Measurements from ENCODE around the gene LSAMP.

The LSAMP gene

DNA sequence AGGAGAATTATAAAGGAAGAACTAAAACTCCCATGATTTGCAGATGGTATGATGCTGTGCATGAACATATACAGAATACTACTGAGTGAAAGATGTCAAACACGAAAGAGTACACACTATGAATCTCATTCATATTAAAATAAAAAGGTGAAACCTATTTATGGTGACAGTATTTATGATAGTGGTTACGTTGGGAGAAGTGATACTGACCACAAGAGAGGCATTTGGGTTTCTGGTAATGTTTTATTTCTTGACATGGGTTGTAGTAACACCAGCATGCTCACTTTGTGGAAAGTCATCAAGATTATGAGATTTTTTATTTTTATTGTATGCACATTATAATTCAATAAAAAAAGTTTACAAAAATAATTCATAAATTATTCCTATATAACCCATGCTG is 498.0 kb downstream of the LSAMP start:
- no peak for TF ChIP-seq CTCF (conservative IDR thresholded peaks at IDR 0.05; ENCODE audit: low read depth, low read length)
- no peak for DNase-seq (ENCODE audit: low read depth)
- H3K4me3 ChIP-seq (ENCODE audit: low read length), result no peak overlapping the region

GRCh38 chr3:115943579-115943978 is 501.7 kb downstream of the LSAMP start:
- TF ChIP-seq CTCF (conservative IDR thresholded peaks at IDR 0.05; ENCODE audit: low read depth, low read length), result no peak
- no peak for DNase-seq (ENCODE audit: low read depth)
- H3K4me3 ChIP-seq (ENCODE audit: low read length), result no peak overlapping the region

DNA sequence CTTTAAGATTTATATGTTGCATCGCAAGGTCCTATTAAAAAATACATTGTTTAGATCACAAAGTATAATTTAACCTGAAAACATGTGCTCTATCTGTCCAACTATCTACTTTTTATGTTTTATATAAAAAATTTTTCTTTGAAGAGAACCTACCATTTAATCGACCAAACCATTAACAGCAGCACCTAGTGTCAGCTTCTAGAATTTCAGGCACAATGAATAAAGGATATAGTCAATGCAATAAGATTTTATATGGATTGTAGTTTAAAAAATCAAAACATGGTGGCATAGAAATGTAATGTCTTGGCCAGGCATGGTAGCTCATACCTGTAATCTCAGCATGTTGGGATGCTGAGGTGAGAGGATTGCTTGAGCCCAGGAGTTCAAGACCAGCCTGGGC is 508.2 kb downstream of the LSAMP start:
- TF ChIP-seq CTCF (conservative IDR thresholded peaks at IDR 0.05; ENCODE audit: low read depth, low read length), result peak; percentile 57
- no peak overlapping the region for H3K4me3 ChIP-seq (ENCODE audit: low read length)
- DNase-seq (ENCODE audit: low read depth), result no peak

- no peak overlapping the region for H3K4me3 ChIP-seq (ENCODE audit: low read length)
- DNase-seq (ENCODE audit: low read depth), result no peak
- TF ChIP-seq CTCF (conservative IDR thresholded peaks at IDR 0.05; ENCODE audit: low read depth, low read length), result no peak
Measured at GRCh38 chr3:115932807-115933206, 512.5 kb downstream of the LSAMP start.

DNA sequence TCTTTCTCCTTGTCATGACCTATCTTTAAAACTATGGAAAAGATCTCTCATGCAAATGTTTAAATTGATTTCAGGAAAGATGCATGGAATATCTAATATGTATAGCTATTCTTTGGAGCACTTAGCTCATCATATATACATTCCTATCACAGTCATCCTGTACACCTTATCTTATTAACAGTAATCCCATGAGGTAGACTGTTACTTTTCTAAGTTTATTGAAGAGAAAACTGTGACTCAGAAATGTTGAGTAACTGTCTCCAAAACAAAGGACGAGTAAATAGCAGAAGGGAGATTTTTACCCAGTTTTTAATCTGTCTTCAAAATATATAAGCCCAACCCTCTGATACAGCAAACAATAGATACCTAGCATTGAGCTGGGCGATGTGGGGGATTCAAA is 513.7 kb downstream of the LSAMP start:
- DNase-seq (ENCODE audit: low read depth), result no peak
- H3K4me3 ChIP-seq (ENCODE audit: low read length), result no peak overlapping the region
- TF ChIP-seq CTCF (conservative IDR thresholded peaks at IDR 0.05; ENCODE audit: low read depth, low read length), result no peak

GRCh38 chr3:115930922-115931321 is 514.4 kb downstream of the LSAMP start:
- H3K4me3 ChIP-seq (ENCODE audit: low read length), result no peak overlapping the region
- no peak for TF ChIP-seq CTCF (conservative IDR thresholded peaks at IDR 0.05; ENCODE audit: low read depth, low read length)
- no peak for DNase-seq (ENCODE audit: low read depth)

DNA sequence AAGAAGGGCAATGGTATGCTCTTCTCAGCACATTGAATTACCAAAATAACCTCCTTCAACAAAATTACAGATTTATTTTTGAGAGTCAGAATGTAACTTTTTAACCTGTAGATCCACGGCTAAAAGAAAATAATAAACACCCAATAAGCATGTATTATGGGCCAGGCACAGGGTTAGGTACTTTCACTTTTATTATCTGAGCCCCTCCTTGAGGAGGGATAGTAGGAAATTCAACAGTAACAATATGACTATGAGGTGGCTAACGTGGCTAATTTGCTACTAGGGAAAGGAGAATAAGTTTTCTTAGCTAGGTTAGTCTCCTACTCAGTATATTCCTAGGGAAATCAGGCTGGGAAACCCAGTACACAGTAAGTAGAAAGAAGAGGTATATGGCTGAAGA is 515.1 kb downstream of the LSAMP start:
- no peak overlapping the region for H3K4me3 ChIP-seq (ENCODE audit: low read length)
- TF ChIP-seq CTCF (conservative IDR thresholded peaks at IDR 0.05; ENCODE audit: low read depth, low read length), result no peak
- DNase-seq (ENCODE audit: low read depth), result no peak

Data from retinal pigment epithelial cell (primary cell).